K562 (cell line): ENCODE data around the gene SRRM4.

Experiments used
- CEBPZ ChIP-seq: fragments of 150-350 bp; IDR thresholded peaks from 2 replicates; pipeline ENCODE4 v1.6.1; 2014; ENCODE audit warnings: low read depth, mild to moderate bottlenecking, low read length, borderline replicate concordance
- GTF2F1 ChIP-seq: IDR thresholded peaks from 2 replicates; pipeline ENCODE4 v1.6.1; 2011; ENCODE audit warnings: low read depth, low read length, improper control_type of control experiment
- HNRNPK ChIP-seq: fragments of 200-400 bp; formaldehyde crosslinking; IDR thresholded peaks from one replicate; pipeline ENCODE4 v1.6.1; 2018; ENCODE audit warnings: mild to moderate bottlenecking, low read depth, low read length; ENCODE audit not compliant: poor library complexity, severe bottlenecking
- MTF1 ChIP-seq: fragments of 250-450 bp; sonication (Bioruptor Pico); IDR thresholded peaks from 2 replicates; pipeline ENCODE4 v1.9.0; 2021; ENCODE audit warnings: moderate library complexity, mild to moderate bottlenecking, inconsistent platforms, borderline replicate concordance
- POLR2AphosphoS5 ChIP-seq: IDR thresholded peaks from 2 replicates; pipeline ENCODE4 v1.6.1; 2011; ENCODE audit warnings: mild to moderate bottlenecking, low read depth, low read length, moderate library complexity; ENCODE audit not compliant: control insufficient read depth, insufficient read depth
- TCF7L2 ChIP-seq: fragments of 150-350 bp; IDR thresholded peaks from 2 replicates; pipeline ENCODE4 v1.6.1; 2016; ENCODE audit warnings: low read depth, mild to moderate bottlenecking, low read length, moderate library complexity
- ZNF77 ChIP-seq: fragments of 250-450 bp; sonication (Bioruptor Pico); IDR thresholded peaks from 2 replicates; pipeline ENCODE4 v1.5.0; 2020
- TF ChIP-seq, protein P1 (sequence below), 2 experiments: fragments of 450-650 bp in 1 of 2; sonication (generic) in 1 of 2; formaldehyde crosslinking in 1 of 2; IDR thresholded peaks in 1 of 2; conservative IDR thresholded peaks in 1 of 2; 2 replicates each; pipeline versions ENCODE4 v1.6.1 to v1.8.1; 2016 to 2023; ENCODE audit warnings: mild to moderate bottlenecking in 2 of 2, moderate library complexity in 2 of 2, inconsistent platforms in 1 of 2, missing genetic modification reagents in 1 of 2
- TF ChIP-seq, protein P2 (sequence below), 3 experiments: IDR thresholded peaks in 2 of 3; conservative IDR thresholded peaks in 1 of 3; 2 replicates each; pipeline ENCODE4 v1.5.1; 2011 to 2012; ENCODE audit warnings: low read length in 3 of 3, mild to moderate bottlenecking in 3 of 3, control low read depth in 2 of 3, improper control_type of control experiment in 1 of 3, inconsistent platforms in 1 of 3, low read depth in 1 of 3, mixed read lengths in 1 of 3, moderate library complexity in 1 of 3; ENCODE audit not compliant: insufficient read depth in 2 of 3
- TF ChIP-seq, protein P3 (sequence below): sonication (generic); formaldehyde crosslinking; IDR thresholded peaks from 2 replicates; pipeline ENCODE4 v1.8.0; 2022; ENCODE audit warnings: mild to moderate bottlenecking, missing genetic modification reagents
- TF ChIP-seq, protein P4 (sequence below): fragments of 250-450 bp; sonication (Bioruptor Pico); IDR thresholded peaks from 2 replicates; pipeline ENCODE4 v1.8.0; 2021; ENCODE audit warnings: mild to moderate bottlenecking, moderate library complexity

DNA sequence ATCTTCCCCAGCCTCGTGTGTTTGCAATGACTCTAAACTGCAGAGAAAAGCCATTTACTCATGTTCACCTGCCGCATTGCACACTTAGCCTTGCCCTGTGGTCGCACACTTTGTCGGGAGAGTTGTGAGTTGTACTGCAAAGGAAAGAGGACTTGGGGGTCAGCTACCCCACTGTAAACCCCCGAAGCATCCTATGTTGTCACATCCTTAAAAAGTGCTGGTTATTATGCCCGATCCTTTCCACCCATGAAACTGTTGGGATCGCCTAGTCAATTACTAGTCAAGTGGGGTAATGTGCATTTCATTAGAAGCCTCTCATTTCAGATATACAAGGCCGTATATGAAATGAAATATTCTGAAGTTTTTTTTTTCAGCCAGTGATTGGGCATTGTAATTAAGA lies 98.2 kb downstream of the SRRM4 start:
- TF ChIP-seq HNRNPK (no peak), ZNF77 (no peak), GTF2F1 (no peak), MTF1 (no peak), TCF7L2 (no peak), POLR2AphosphoS5 (no peak), CEBPZ (no peak)
- TF ChIP-seq, protein P1, sequence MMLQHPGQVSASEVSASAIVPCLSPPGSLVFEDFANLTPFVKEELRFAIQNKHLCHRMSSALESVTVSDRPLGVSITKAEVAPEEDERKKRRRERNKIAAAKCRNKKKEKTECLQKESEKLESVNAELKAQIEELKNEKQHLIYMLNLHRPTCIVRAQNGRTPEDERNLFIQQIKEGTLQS (IDR thresholded peaks at IDR 0.05): no peak
- TF ChIP-seq, protein P1 (CRISPR knock-in tag; conservative IDR thresholded peaks at IDR 0.05): no peak
- TF ChIP-seq, protein P2, sequence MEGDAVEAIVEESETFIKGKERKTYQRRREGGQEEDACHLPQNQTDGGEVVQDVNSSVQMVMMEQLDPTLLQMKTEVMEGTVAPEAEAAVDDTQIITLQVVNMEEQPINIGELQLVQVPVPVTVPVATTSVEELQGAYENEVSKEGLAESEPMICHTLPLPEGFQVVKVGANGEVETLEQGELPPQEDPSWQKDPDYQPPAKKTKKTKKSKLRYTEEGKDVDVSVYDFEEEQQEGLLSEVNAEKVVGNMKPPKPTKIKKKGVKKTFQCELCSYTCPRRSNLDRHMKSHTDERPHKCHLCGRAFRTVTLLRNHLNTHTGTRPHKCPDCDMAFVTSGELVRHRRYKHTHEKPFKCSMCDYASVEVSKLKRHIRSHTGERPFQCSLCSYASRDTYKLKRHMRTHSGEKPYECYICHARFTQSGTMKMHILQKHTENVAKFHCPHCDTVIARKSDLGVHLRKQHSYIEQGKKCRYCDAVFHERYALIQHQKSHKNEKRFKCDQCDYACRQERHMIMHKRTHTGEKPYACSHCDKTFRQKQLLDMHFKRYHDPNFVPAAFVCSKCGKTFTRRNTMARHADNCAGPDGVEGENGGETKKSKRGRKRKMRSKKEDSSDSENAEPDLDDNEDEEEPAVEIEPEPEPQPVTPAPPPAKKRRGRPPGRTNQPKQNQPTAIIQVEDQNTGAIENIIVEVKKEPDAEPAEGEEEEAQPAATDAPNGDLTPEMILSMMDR (IDR thresholded peaks at IDR 0.05 in 2 of 3, conservative IDR thresholded peaks at IDR 0.05 in 1 of 3; ENCODE audit: insufficient read depth in 2 of 3, low read depth in 1 of 3, low read length in 3 of 3): no peak
- TF ChIP-seq, protein P3, sequence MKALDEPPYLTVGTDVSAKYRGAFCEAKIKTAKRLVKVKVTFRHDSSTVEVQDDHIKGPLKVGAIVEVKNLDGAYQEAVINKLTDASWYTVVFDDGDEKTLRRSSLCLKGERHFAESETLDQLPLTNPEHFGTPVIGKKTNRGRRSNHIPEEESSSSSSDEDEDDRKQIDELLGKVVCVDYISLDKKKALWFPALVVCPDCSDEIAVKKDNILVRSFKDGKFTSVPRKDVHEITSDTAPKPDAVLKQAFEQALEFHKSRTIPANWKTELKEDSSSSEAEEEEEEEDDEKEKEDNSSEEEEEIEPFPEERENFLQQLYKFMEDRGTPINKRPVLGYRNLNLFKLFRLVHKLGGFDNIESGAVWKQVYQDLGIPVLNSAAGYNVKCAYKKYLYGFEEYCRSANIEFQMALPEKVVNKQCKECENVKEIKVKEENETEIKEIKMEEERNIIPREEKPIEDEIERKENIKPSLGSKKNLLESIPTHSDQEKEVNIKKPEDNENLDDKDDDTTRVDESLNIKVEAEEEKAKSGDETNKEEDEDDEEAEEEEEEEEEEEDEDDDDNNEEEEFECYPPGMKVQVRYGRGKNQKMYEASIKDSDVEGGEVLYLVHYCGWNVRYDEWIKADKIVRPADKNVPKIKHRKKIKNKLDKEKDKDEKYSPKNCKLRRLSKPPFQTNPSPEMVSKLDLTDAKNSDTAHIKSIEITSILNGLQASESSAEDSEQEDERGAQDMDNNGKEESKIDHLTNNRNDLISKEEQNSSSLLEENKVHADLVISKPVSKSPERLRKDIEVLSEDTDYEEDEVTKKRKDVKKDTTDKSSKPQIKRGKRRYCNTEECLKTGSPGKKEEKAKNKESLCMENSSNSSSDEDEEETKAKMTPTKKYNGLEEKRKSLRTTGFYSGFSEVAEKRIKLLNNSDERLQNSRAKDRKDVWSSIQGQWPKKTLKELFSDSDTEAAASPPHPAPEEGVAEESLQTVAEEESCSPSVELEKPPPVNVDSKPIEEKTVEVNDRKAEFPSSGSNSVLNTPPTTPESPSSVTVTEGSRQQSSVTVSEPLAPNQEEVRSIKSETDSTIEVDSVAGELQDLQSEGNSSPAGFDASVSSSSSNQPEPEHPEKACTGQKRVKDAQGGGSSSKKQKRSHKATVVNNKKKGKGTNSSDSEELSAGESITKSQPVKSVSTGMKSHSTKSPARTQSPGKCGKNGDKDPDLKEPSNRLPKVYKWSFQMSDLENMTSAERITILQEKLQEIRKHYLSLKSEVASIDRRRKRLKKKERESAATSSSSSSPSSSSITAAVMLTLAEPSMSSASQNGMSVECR (CRISPR knock-in tag): no peak
- TF ChIP-seq, protein P4, sequence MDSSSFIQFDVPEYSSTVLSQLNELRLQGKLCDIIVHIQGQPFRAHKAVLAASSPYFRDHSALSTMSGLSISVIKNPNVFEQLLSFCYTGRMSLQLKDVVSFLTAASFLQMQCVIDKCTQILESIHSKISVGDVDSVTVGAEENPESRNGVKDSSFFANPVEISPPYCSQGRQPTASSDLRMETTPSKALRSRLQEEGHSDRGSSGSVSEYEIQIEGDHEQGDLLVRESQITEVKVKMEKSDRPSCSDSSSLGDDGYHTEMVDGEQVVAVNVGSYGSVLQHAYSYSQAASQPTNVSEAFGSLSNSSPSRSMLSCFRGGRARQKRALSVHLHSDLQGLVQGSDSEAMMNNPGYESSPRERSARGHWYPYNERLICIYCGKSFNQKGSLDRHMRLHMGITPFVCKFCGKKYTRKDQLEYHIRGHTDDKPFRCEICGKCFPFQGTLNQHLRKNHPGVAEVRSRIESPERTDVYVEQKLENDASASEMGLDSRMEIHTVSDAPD (CRISPR knock-in tag): no peak
